ENCODE data around the gene CORO6.

GRCh38 chr17:29669266-29669665, 46.6 kb upstream of the CORO6 start:
- TF ChIP-seq USF2 (IDR thresholded peaks at IDR 0.05; ENCODE audit: low read depth, low read length), result no peak
- no peak for TF ChIP-seq CTCF (conservative IDR thresholded peaks at IDR 0.05; ENCODE audit: low read depth, low read length)
- no peak for TF ChIP-seq FOS (IDR thresholded peaks at IDR 0.05; ENCODE audit: low read depth, low read length)
- TF ChIP-seq POLR2A (IDR thresholded peaks at IDR 0.05; ENCODE audit: low read depth, low read length), result no peak
- no peak for TF ChIP-seq BHLHE40 (IDR thresholded peaks at IDR 0.05; ENCODE audit: low read depth, low read length)
- no peak for TF ChIP-seq SMC3 (IDR thresholded peaks at IDR 0.05; ENCODE audit: low read depth, low read length)
- no peak for TF ChIP-seq NFE2L2 (IDR thresholded peaks at IDR 0.05; ENCODE audit: low read depth, low read length)
- no peak for TF ChIP-seq CEBPB (IDR thresholded peaks at IDR 0.05; ENCODE audit: low read depth, low read length)
- no peak for TF ChIP-seq MAFK (IDR thresholded peaks at IDR 0.05; ENCODE audit: low read depth, low read length)
- no peak for TF ChIP-seq ELK1 (IDR thresholded peaks at IDR 0.05; ENCODE audit: borderline replicate concordance, low read depth, low read length)
- no peak for TF ChIP-seq MAZ (IDR thresholded peaks at IDR 0.05; ENCODE audit: borderline replicate concordance, low read depth, low read length)
- no peak for TF ChIP-seq RFX5 (IDR thresholded peaks at IDR 0.05; ENCODE audit: low read depth, low read length)
